CD4-positive, alpha-beta T cell treated with Interleukin-17A for 1 hour (primary cell): Measurements from ENCODE around the gene UBR3.
"Not testable (repeated sequence)": the region's sequence is repeated elsewhere in the genome, so short reads cannot be mapped to it uniquely, and the experiment has no call there.

Experiments
- DNase-seq: peaks from one replicate; pipeline ENCODE4 v3.0.0-alpha.2; 2020

The UBR3 gene

DNA sequence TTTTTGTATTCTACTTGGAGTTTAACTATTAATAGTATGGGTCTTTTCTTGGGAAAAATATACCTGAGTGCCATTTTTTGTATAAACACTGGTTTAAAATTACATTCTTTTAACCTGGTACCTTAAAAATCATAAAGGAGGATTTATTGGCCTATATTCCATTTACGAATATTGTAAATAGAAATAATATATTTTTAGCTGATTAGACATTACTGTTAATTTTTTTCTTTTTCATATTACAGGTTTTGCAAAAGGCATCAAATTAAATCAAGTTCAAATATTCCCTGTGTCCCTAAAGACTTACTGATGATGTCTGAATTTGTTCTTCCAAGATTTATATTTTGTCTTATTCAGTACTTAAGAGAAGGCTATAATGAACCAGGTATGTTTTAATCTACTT lies 44.7 kb downstream of the UBR3 start:
- no peak for DNase-seq

- peak; percentile 18 for DNase-seq
Observed at GRCh38 chr2:169877398-169877797, 50.1 kb downstream of the UBR3 start.

DNA sequence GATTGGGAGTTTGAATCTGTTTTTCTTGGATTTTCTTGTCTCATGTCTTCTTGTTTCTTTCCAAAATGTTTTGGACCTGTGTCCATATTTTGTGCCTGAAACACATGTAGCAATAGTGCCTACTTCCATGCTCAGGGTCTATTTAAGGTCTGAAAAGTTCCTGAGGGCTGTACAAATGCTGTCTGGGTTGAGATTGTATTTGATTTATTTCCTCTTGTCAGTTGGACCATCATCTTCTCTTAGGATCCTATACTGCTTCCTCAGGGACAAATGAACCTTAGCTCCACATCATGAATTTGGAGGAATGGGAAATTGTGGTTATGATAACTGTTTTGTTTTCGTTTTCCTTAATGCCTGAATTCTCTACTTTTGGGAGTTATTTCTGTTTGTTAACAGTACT lies 59.9 kb downstream of the UBR3 start:
- DNase-seq: no peak

GRCh38 chr2:169891593-169892298 lies 64.5 kb downstream of the UBR3 start:
- no peak for DNase-seq

- no peak for DNase-seq
Observed at GRCh38 chr2:169892951-169893350, 65.7 kb downstream of the UBR3 start.

GRCh38 chr2:169895294-169895985 lies 68.2 kb downstream of the UBR3 start:
- DNase-seq: no peak

- no peak for DNase-seq
Observed at GRCh38 chr2:169897834-169898233, 70.6 kb downstream of the UBR3 start.

- not testable (repeated sequence) for DNase-seq
Observed at GRCh38 chr2:169900103-169900502, 72.8 kb downstream of the UBR3 start.

DNA sequence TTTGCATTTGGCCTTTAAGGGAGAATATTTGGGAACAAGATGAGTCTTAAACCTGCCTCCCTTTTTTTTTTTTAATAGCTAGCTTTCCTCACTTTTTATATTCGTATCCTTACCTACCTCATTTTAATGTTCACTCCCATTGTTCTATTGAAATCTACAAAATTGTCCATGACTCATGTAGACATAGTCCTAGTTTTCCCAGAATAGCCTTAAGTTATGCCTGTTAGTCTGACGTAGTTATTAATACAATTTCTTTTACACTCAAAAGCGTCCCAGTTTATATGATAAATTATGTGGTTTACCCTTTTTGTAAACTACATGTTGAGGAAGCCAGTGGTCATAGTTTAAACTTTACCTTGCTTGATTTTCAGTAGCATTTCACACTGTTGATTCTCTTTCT lies 73.4 kb downstream of the UBR3 start:
- no peak for DNase-seq

DNA sequence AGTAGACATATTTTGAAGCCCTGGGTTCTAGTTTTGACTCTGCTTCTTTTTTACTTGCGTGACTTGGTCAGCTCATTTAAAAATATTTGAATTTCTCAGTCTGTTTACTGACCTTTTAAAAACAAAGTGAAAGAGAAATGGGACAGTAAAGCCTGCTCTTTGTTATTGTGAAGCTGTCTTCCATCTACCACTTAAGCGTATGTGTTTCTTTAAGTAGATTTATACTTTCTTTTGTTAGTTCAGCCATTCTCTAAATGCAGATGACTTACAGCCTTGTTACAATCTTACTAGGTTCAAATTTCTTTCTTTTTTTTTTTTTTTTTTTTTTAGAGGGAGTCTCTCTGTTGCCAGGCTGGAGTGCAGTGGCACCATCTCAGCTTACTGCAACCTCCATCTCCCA lies 79.5 kb downstream of the UBR3 start:
- DNase-seq: no peak

DNA sequence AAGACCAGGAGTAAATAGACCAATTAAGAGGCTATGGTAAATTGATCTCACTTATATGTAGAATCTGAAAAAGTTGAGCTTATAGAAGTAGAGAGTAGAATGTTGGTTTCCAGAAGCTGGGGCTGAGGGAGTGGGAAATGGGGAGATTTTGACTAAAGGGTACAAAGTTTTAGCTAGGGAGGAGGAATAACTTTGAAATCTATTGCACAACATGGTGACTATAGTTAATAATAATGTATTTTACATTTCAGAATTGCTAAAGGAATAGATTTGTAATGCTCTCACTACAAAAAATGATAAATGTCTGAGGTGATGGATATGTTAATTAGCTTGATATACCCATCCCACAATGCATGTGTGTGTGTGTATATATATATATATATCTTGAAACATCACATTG lies 82.1 kb downstream of the UBR3 start:
- no peak for DNase-seq

DNA sequence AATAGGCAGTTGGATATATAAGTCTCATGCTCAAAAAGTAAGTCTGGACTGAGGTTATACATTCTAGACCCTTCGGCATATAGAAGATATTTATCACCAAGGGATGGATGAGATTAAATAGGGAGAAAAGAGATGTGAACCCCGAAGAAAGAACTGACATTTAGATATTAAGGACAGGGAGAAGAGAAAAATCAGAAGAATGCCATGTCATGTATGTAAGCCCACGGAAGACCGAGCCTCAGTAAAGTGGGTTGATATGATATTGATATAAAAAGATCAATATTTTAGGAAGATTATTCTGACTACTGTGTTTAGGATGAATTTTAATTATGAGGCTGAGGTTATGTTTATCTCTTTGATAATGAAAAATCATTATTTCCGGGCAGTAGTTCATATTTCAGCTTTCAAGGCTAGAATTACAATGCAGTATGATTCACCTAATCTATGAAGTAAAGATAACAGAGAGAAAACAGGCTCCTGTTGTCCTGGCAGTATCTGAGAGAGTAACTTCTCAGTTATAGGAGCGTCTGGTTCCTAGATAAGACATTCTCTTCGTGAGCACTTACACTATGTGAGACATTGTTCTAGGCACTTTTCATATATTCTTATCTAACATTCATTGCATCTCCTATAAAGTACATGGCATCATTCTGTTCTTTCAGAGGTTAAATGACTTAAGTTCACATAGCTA lies 83.0 kb downstream of the UBR3 start:
- DNase-seq: no peak

- no peak for DNase-seq
Observed at GRCh38 chr2:169911119-169911518, 83.9 kb downstream of the UBR3 start.

GRCh38 chr2:169916623-169917022 lies 89.4 kb downstream of the UBR3 start:
- no peak for DNase-seq

DNA sequence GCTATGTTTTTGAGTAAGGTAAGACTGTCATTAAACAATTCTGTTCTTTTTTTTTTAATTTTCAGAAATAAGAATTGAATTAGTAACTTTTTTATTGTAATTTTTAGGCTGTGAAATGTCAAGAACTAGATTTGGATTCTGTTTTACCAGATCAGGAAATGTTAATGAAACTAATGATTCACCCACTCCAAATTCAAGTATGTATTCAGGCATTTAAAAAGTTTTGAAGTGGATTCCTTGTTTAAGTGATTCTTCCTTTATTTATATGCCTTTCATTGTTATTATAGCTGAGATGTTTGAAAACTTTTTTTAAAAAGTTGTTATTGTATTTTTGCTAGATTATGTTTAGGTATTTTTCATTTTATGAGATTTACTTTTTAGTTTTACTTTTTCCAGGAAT lies 96.7 kb downstream of the UBR3 start:
- DNase-seq: no peak

DNA sequence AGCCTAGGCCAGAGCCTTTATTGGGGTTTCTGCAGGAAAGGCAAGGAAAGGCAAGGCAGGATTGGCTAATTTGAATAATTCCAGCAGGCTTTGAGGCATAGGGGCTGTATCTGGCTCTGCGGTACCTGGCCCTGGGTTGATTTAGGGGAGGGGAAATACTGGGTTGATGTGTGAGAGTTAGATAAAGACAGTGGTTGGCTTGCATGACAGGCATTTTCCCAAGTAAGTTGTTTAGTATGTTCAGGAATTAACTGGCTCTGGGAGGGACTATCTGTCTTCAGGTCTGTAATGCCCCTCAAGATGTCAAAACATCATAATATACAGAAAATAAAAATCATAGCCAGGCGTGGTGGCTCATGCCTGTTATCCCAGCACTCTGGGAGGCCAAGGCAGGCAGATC lies 98.7 kb downstream of the UBR3 start:
- no peak for DNase-seq

DNA sequence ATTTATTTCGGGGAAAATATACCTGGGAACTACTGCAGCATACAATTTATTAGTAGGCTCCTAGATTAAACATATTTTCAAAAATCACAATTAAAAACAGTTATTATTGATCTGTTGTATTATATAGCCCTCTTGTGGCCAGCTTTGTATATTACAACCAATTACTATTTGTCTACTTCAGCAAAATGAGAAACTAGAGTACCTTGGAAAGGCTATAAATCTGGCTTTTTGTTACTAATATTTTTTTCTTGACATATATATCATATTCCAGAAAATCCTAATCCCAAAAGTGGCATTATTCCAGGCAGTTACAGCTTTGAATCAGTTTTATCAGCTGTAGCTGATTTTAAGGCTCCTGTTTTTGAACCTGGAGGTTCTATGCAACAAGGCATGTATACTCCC lies 101.2 kb downstream of the UBR3 start:
- DNase-seq: peak; percentile 66

GRCh38 chr2:169933124-169933711 lies 106.0 kb downstream of the UBR3 start:
- no peak for DNase-seq

GRCh38 chr2:169936652-169937051 lies 109.4 kb downstream of the UBR3 start:
- not testable (repeated sequence) for DNase-seq

- DNase-seq: no peak
Observed at GRCh38 chr2:169945515-169945914, 118.3 kb downstream of the UBR3 start.

DNA sequence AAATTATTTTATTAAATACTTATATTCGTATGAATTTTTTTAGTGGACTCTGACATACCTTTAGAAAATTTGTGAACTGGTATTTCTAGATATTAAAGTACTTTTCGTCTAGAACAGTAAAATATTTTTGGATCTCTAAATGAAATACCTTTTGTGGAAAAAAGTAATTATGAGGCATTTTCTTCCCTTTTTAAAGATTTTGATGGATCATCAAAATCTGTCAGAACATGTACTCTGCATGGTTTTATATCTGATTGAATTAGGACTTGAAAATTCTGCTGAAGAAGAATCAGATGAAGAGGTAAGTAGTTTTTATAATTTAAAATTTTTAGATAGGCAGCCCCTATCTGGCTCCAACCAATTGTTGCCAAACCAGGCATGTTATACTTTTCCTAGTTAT lies 118.8 kb downstream of the UBR3 start:
- no peak for DNase-seq

DNA sequence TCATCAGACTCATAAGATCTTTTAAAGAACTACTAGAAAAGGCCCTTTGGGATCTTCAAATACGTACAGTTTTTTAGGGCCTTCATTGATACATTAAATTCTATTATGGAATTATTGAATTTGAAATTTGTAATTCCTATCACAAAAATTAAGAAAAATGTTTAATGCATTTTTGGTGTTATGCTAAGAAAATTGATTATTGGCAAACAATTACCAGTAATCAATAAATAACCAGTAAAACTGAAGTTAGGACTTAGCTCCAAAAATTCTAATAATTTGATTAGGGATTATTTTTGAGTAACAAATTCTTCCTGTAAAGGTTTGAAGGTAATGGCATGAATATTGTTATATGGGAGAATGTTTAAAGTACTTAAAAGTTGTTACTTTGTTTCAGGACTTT lies 119.3 kb downstream of the UBR3 start:
- no peak for DNase-seq

GRCh38 chr2:169955940-169956339 lies 128.7 kb downstream of the UBR3 start:
- no peak for DNase-seq

DNA sequence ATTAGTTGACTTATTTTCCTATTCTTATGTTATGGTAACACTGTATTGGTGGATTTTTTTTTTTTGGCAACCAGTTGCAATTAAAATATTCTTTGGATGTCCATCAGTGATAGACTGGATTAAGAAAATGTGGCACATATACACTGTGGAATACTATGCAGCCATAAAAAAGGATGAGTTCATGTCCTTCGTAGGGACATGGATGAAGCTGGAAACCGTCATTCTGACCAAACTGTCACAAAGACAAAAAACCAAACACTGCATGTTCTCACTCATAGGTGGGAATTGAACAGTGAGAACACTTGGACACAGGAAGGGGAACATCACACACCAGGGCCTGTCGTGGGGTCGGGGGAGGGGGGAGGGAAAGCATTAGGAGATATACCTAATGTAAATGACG lies 130.0 kb downstream of the UBR3 start:
- DNase-seq: not testable (repeated sequence)
